Colonic mucosa (tissue), 4 donors: ENCODE results near the gene MT1M. TPM values are rescaled to one million over a fixed set of nuclear protein-coding genes. Genes with fewer than 3 reads are reported as not detected.
A peak's percentile ranks its signal among the peaks of the same experiment; 100 is the strongest.

Source experiments
- DNase-seq: peaks from one replicate; pipeline ENCODE4 v3.0.0-alpha.2; 2020
- H3K27ac ChIP-seq: fragments of 200-600 bp; one replicate; pipeline ENCODE4 v1.8.0; 2021
- H3K27me3 ChIP-seq: fragments of 200-600 bp; one replicate; pipeline ENCODE4 v1.8.0; 2021
- H3K36me3 ChIP-seq: fragments of 200-600 bp; one replicate; pipeline ENCODE4 v1.8.0; 2021
- H3K4me1 ChIP-seq: fragments of 200-600 bp; one replicate; pipeline ENCODE4 v1.8.0; 2021; ENCODE audit warnings: mild to moderate bottlenecking
- H3K4me3 ChIP-seq: fragments of 200-600 bp; one replicate; pipeline ENCODE4 v1.8.0; 2021
- H3K9ac ChIP-seq, 2 donors: one replicate each; pipeline ENCODE4 v1.7.0; 2013; ENCODE audit warnings: control low read depth in 2 of 2, low read depth in 2 of 2, low read length in 2 of 2
- H3K9me3 ChIP-seq: fragments of 200-600 bp; one replicate; pipeline ENCODE4 v1.8.0; 2021
- CTCF ChIP-seq: fragments of 200-600 bp; IDR thresholded peaks from one replicate; pipeline ENCODE4 v1.8.0; 2022; ENCODE audit warnings: antibody characterized with exemption, mild to moderate bottlenecking
- intact Hi-C: fragments of 100-400 bp; cut with DNase I; formaldehyde crosslinking; loops from one replicate; pipeline ENCODE4 v1.14.1; 2022
- total RNA-seq, 2 donors: library from RNA; stranded (reverse); fragmentation: NEBNext Ultra II Directional in 1 of 2; extraction: Animal tissue kit (Norgen Biotek cat#: 25700) in 1 of 2; gene quantifications; one replicate each; pipeline ENCODE4 v1.2.1, GENCODE V29; 2021
- donor health status: healthy.
- donor health status: DM: no; HTN: no; CAD: no.
- donor health status: DM: no; HTN: no; CAD: no.

MT1M gene
- total RNA-seq, 2 donors from 2014 or later, result 19.0 to 21.2 TPM

- H3K27ac ChIP-seq, result no peak overlapping the region
- H3K4me1 ChIP-seq, result no peaks in the 10 kb centered on the region
- H3K9ac ChIP-seq, result no peak overlapping the region
- no peak overlapping the region for H3K4me3 ChIP-seq
- DNase-seq, result no peak
- TF ChIP-seq CTCF, result no peak
- H3K27me3 ChIP-seq, result no peaks in the 10 kb centered on the region
- H3K9me3 ChIP-seq, result no peaks in the 10 kb centered on the region
- H3K36me3 ChIP-seq, result no peaks in the 10 kb centered on the region
- intact Hi-C loops, result loop anchor here (5.0 to 10.0 kb wide), 2 partner anchors 87 to 101 kb away; no protein-coding TSS in a partner anchor
Measured at GRCh38 chr16:56601325-56601724, 31.1 kb upstream of the MT1M start.

- Histone ChIP-seq H3K9ac (no peak overlapping the region), H3K27me3 (no peaks in the 10 kb centered on the region), H3K4me1 (no peaks in the 10 kb centered on the region), H3K27ac (no peak overlapping the region), H3K36me3 (no peaks in the 10 kb centered on the region), H3K9me3 (no peaks in the 10 kb centered on the region), H3K4me3 (no peak overlapping the region)
- TF ChIP-seq CTCF, result no peak
- DNase-seq, result peak; percentile 53
- intact Hi-C loops, result loop anchor here (5.0 to 10.0 kb wide), 2 partner anchors 89 to 99 kb away; no protein-coding TSS in a partner anchor
Measured at GRCh38 chr16:56603589-56603988, 28.9 kb upstream of the MT1M start.

- intact Hi-C loops, result loop anchor here (5.0 to 10.0 kb wide), 2 partner anchors 90 to 97 kb away; no protein-coding TSS in a partner anchor
Measured at GRCh38 chr16:56604966-56605365, 27.5 kb upstream of the MT1M start.

GRCh38 chr16:56605475-56605874 lies 27.0 kb upstream of the MT1M start:
- no peak overlapping the region for H3K9ac ChIP-seq
- H3K4me3 ChIP-seq, result no peak overlapping the region
- DNase-seq, result no peak
- H3K9me3 ChIP-seq, result no peaks in the 10 kb centered on the region
- intact Hi-C loops, result loop anchor here (10.0 kb wide), 1 partner anchor 91 kb away; no protein-coding TSS in a partner anchor
- no peaks in the 10 kb centered on the region for H3K27me3 ChIP-seq
- H3K36me3 ChIP-seq, result no peaks in the 10 kb centered on the region
- no peak for TF ChIP-seq CTCF
- peak overlapping the region; percentile 88 for H3K27ac ChIP-seq
- H3K4me1 ChIP-seq, result peaks cover 7% of the 10 kb centered on the region

More at GRCh38 chr16:56604966-56605365, 27.5 kb upstream of the MT1M start:
- no peaks in the 10 kb centered on the region for H3K27me3 ChIP-seq
- no peak overlapping the region for H3K4me3 ChIP-seq
- TF ChIP-seq CTCF, result no peak
- H3K9ac ChIP-seq, result no peak overlapping the region
- H3K36me3 ChIP-seq, result no peaks in the 10 kb centered on the region
- no peak overlapping the region for H3K27ac ChIP-seq
- no peak for DNase-seq
- no peaks in the 10 kb centered on the region for H3K9me3 ChIP-seq
- H3K4me1 ChIP-seq, result peaks cover 2% of the 10 kb centered on the region

GRCh38 chr16:56606071-56606475 lies 26.4 kb upstream of the MT1M start:
- Histone ChIP-seq H3K9me3 (no peaks in the 10 kb centered on the region), H3K9ac (peak overlapping the region in 1 of 2 donors; percentile 7), H3K27me3 (no peaks in the 10 kb centered on the region), H3K4me3 (no peak overlapping the region), H3K27ac (peak overlapping the region; percentile 88), H3K36me3 (no peaks in the 10 kb centered on the region), H3K4me1 (peaks cover 11% of the 10 kb centered on the region)
- TF ChIP-seq CTCF, result no peak
- peak; percentile 41 for DNase-seq
- intact Hi-C loops, result loop anchor here (10.0 kb wide), 1 partner anchor 91 kb away; no protein-coding TSS in a partner anchor
